Hematopoietic multipotent progenitor cell treated with erythropoietin and hydrocortisone succinate and interleukin-3 and kit ligand, for 17 days (in vitro differentiated cells): ENCODE data around the gene FIBCD1.

Source experiments
- DNase-seq: peaks from one replicate; pipeline ENCODE4 v3.0.0-alpha.2; 2015; ENCODE audit warnings: low spot score

FIBCD1 gene

DNA sequence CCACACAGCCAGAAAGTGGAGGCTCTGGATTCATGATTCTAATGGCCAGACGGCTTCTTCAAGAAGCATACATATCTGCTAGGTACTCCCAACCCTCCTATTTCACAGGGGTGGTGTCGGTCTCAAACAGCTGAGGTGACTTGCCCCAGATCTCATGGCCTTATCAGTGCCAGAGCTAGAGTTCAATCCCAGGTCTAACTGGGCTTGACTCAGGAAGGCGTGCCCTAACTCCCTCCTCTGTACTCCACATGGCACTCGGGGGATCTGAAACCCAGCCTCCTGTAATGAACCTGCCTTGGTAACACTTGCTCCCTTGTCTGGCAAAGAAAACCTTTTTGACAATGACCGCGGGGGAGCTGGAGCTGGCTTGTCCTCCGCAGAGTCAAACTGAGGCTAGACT is 44.5 kb downstream of the FIBCD1 start:
- no peak for DNase-seq

DNA sequence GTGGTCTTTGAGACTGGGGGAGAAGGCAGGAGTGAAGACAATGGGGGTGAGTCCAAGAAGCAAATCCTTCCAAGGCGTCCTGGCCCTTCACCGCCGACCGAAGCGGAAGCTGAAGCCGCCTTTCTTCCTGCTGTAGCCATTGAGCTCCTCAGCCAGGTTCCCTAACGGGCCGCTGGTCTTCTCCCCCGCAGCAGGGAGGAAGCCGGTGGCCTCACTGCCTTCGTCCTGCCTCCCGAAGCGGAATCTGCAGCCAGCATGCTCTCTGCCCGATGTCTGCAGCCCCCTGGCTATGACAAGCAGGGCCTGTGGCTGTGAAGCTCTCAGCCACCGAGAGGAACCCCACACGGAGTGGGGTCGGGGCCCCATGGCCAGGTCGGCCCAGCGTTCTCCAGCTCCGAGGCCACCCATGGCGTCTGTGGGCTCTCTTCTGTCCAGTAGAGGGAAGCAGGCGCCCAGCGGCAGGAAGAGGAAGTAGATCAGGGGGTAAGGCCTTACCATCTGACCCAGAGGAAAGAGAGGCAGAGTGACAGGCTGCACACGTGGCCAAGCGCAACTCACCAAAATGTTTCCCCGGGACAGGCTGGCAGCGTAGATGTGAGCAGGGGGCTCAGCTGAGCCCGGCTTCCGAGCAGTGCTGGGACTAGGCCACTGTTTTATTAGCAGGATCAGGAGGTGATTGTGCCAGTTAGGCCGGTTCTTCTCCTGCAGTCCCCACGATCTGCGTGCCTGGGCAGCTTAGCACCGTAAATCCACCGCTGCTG is 45.5 kb downstream of the FIBCD1 start:
- DNase-seq = no peak

- DNase-seq = no peak
These were observed 46.4 kb downstream of the FIBCD1 start for GRCh38 chr9:130892477-130893304.

- no peak for DNase-seq
These were observed 47.2 kb downstream of the FIBCD1 start for GRCh38 chr9:130891688-130892476.

GRCh38 chr9:130890870-130891687 is 48.0 kb downstream of the FIBCD1 start:
- no peak for DNase-seq

- no peak for DNase-seq
These were observed 48.9 kb downstream of the FIBCD1 start for GRCh38 chr9:130890124-130890523.

DNA sequence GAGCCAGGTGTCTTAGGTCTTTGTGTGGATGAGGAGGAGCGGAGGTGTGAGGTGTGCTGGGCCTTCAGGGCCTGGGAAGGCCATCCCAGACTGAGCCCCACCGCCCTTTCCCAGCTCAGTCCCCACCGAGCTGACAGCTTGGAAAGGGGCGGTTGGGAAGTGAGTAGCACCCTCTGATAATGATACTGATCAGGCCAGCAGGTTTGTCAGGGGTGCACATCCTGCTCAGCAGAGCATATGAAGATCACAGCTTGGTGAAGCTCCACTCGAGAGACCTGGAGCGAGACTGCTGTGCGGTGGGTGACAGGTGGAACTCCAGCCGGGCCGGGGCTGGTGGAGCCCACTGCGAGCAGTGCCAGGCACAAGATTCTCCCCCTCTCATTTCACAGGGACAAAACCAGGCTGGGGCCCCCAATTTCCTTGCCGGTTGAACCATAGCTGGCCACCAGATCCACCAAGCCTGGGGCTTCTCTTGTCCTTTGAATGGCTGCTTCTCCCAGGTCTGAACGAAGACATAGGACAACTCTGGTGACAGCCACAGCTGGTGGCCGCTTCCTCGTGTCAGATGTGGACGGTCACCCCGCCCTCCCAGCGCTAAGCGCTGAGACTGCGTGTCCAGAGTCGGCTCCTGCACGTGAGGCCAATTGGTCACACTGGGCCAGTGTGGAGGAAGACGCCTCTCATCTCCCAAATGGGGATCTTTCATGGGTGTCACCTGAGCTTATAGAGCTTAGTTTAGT is 50.7 kb downstream of the FIBCD1 start:
- no peak for DNase-seq

GRCh38 chr9:130887494-130888144 is 51.4 kb downstream of the FIBCD1 start:
- no peak for DNase-seq

GRCh38 chr9:130886981-130887380 is 52.1 kb downstream of the FIBCD1 start:
- DNase-seq = no peak

DNA sequence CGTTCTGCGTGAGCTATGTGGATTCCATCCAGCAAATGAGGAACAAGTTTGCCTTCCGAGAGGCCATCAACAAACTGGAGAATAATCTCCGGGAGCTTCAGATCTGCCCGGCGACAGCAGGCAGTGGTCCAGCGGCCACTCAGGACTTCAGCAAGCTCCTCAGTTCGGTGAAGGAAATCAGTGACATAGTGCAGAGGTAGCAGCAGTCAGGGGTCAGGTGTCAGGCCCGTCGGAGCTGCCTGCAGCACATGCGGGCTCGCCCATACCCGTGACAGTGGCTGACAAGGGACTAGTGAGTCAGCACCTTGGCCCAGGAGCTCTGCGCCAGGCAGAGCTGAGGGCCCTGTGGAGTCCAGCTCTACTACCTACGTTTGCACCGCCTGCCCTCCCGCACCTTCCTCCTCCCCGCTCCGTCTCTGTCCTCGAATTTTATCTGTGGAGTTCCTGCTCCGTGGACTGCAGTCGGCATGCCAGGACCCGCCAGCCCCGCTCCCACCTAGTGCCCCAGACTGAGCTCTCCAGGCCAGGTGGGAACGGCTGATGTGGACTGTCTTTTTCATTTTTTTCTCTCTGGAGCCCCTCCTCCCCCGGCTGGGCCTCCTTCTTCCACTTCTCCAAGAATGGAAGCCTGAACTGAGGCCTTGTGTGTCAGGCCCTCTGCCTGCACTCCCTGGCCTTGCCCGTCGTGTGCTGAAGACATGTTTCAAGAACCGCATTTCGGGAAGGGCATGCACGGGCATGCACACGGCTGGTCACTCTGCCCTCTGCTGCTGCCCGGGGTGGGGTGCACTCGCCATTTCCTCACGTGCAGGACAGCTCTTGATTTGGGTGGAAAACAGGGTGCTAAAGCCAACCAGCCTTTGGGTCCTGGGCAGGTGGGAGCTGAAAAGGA is 53.3 kb downstream of the FIBCD1 start:
- no peak for DNase-seq

DNA sequence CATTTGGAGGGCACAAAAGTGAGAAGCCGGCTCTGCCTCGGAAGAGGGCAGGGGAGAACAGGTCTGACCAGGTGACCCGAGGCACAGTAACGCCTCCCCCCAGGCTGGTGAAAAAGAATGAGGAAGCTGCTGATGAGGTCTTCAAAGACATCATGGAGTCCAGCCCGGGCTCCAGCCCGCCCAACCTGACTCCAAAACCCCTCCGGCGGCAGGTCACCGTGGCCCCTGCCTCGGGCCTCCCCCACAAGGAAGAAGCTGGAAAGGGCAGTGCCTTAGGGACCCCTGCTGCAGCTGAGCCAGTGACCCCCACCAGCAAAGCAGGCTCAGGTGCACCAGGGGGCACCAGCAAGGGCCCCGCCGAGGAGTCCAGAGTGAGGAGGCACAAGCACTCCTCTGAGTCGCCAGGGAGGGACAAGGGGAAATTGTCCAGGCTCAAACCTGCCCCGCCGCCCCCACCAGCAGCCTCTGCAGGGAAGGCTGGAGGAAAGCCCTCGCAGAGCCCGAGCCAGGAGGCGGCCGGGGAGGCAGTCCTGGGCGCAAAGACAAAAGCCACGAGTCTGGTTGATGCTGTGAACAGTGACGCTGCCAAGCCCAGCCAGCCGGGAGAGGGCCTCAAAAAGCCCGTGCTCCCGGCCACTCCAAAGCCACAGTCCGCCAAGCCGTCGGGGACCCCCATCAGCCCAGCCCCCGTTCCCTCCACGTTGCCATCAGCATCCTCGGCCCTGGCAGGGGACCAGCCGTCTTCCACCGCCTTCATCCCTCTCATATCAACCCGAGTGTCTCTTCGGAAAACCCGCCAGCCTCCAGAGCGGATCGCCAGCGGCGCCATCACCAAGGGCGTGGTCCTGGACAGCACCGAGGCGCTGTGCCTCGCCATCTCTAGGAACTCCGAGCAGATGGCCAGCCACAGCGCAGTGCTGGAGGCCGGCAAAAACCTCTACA is 54.2 kb downstream of the FIBCD1 start:
- no peak for DNase-seq

DNA sequence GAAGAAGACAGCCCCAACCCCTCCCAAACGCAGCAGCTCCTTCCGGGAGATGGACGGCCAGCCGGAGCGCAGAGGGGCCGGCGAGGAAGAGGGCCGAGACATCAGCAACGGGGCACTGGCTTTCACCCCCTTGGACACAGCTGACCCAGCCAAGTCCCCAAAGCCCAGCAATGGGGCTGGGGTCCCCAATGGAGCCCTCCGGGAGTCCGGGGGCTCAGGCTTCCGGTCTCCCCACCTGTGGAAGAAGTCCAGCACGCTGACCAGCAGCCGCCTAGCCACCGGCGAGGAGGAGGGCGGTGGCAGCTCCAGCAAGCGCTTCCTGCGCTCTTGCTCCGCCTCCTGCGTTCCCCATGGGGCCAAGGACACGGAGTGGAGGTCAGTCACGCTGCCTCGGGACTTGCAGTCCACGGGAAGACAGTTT is 54.9 kb downstream of the FIBCD1 start:
- no peak for DNase-seq

- DNase-seq = no peak
These were observed 55.6 kb downstream of the FIBCD1 start for GRCh38 chr9:130883479-130883878.

DNA sequence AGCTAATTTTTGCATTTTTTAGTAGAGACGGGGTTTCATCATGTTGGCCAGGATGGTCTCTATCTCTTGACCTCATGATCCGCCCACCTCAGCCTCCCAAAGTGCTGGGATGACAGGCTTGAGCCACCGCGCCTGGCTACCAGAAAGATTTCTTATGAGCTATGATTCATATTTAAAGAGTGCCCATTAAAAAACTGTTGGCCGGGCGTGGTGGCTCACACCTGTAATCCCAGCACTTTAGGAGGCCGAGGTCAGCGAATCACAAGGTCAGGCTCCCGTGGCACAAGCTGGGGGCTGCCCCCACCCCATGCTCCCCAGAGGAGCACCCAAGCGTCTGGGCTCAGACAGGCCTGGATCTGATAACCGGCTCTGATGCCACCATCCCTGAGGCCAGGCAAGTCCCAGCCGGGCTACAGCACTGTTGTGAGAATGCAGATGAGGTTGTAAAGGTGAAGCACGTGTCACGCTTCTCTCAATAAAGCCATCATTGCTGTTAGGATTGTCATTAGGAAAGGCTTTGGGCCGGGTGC is 56.3 kb downstream of the FIBCD1 start:
- no peak for DNase-seq

DNA sequence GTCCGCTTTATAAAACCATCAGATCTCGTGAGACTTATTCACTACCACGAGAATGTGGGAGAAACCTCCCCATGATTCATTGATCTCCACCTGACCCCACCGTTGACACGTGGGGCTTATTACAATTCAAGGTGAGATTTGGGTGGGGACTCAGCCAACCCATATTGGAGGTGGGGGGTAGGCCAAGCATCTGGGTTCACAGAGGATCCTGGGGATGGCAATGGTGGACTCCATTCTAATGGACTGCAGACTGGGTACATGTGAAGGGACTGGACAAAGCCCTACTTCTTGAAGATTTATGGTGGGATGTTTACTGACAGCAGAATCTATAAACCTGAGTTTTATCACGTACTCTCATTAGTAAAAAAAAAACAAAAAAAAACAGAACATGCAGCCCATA is 57.5 kb downstream of the FIBCD1 start:
- no peak for DNase-seq

DNA sequence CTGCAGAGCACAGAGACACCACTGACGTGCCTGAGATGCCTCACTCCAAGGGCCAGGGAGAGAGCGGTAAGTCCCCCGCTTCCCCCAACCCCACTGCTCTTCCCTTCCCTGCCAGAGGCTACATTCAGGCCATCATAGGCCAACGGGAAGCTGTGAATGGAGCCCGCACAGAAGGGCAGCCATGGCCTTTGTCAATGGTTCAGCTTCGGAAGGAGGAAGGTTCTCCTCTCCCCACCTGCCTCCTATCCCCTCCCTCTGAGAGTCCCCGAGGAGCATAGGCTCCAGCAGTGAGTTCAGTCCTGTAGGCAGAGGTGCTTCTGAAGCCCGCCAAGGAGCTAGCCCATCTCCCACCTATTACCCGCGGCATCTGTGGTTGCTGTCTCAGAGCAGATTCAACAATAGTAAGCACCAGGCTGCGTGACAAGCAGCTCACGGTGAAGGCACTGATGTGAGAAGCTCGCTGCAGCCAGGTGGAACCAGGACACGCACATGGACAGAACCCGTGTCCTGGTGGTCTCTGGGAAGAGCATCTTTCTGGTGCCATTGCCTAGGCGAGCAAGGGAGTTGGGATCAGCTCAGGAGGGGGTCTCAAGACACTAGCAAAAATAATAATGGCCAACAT is 58.3 kb downstream of the FIBCD1 start:
- DNase-seq = no peak

GRCh38 chr9:130879863-130880411 is 59.1 kb downstream of the FIBCD1 start:
- DNase-seq = no peak
